Prostate gland (tissue), 2 donors: Measurements from ENCODE around the gene PC.

Source experiments
- CTCF ChIP-seq, 4 experiments: fragments of 200-600 bp in 2 of 4; fragments of 450-650 bp in 2 of 4; sonication (generic) in 2 of 4; IDR thresholded peaks; 1 replicate in 3 of 4; 2 replicates in 1 of 4; pipeline ENCODE4 v1.5.1; 2016 to 2019; ENCODE audit warnings: antibody characterized with exemption in 4 of 4, mild to moderate bottlenecking in 2 of 4, moderate library complexity in 2 of 4
- POLR2AphosphoS5 ChIP-seq: sonication (generic); formaldehyde crosslinking; IDR thresholded peaks from one replicate; pipeline ENCODE4 v1.6.1; 2017; ENCODE audit warnings: antibody characterized with exemption

GRCh38 chr11:66849501-66850234 is 108.5 kb downstream of the PC start:
- TF ChIP-seq POLR2AphosphoS5 (no peak), CTCF (IDR thresholded peaks at IDR 0.05) (no peak)
